Stimulated activated CD4-positive, alpha-beta T cell treated with anti-CD3 and anti-CD28 coated beads, Interleukin-4, amount 100 ng/mL, for 24 hours (primary cell): Measurements from ENCODE around the gene CFAP410.
A peak's percentile ranks its signal among the peaks of the same experiment; 100 is the strongest.

Source experiments
- DNase-seq: peaks from one replicate; pipeline ENCODE4 v3.0.0-alpha.2; 2020

CFAP410 gene

DNA sequence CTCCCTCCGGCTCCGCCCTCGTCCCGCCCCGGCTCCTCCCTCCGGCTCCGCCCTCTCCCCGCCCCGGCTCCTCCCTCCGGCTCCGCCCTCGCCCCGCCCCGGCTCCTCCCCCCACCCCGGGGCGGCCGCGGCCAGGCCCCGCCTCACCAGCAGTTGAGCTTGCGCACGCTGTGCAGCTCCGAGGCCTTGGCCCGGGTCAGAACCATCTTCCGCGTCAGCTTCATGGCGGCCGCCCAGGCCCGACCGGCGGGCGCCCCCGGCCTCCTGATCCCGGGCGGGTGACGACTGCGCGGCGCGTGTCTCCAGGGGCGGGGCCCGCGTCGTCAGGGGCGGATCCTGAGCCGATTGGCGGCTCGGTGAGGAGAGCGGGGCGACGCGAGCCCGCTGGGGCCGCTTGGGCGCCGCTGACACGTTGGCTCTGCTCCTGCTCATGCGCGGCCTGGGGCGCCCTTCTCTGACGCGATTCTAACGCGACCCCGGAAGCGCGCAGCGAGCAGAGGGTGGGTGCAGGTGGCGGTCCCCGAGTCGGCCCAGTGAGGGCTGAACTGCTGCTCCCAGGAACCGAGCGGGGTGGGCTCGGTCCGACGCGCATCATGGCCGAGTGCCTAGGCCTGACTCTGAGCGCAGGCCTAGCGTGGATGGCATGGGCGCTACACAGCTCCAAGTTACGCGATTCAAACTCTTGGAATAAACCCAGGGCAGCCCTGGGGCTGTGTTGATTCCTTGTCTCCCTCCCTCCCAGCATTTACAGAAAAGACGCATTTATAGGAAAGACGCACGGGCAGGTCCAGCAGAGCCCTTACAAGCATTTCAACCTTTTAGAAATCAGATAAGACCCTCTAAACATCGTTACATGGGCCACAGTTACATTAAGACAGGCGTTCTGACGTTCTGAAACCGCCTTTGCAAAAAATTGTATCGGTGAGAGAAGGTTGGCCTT is at the start of gene CFAP410:
TSS of gene CFAP410 (minus strand) at position 420 of the 940 bp plus-strand sequence. CDS start at position 224, 196 bp downstream.
- peak; percentile 94 for DNase-seq

DNA sequence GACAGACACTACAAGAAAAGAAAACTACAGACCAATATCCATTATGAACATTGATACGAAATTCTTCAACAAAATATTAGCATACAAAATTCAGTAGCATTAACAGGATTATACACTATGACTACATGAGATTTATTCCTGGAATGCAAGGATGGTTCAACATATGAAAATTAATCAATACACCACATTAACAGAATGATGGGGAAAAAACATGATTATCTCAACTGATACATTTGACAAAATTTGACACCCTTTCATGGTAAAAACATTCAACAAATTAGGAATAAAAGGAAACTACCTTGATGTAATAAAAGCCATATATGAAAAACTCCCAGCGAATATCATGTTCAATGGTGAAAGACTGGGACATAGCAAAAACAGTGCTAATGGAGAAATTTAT is 45.8 kb upstream of the CFAP410 start:
- DNase-seq = no peak

DNA sequence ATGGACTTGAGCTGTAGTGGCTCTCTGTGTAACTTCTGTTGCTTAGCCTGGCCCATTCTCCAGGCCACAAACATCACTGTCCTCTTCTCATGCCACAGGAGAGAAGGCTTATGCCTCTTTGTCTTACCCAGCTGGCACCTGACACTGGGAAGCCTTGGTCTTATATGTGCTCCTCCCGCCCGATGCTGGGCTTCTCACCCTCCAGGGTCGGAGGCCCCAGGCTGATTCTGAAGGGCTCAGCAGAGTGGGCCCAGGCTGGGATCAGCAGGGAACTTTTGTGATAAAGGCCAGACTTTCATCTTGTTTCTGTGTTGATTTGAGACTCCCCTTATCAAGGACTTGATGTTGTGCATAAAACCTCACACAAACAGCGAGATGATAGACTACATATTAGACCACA is 44.0 kb upstream of the CFAP410 start:
- DNase-seq = no peak

DNA sequence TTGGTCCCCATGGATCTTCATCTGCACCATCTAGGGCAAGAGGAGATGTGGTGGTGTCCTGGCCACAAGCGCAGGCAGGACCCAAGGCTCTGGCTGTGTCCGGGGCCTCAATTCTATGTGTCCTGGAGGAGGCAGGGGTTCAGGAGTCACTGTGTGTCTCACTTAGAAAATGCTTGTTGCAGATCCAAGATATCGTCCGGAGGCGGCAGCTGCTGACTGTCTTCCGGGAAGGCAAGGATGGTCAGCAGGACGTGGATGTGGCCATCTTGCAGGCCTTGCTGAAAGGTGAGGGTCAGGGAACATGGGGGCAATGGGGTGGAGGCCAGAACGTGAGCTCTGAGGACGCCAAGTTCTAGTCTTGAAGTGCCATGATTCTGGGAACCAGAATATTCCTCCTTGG is 43.3 kb upstream of the CFAP410 start:
- no peak for DNase-seq

DNA sequence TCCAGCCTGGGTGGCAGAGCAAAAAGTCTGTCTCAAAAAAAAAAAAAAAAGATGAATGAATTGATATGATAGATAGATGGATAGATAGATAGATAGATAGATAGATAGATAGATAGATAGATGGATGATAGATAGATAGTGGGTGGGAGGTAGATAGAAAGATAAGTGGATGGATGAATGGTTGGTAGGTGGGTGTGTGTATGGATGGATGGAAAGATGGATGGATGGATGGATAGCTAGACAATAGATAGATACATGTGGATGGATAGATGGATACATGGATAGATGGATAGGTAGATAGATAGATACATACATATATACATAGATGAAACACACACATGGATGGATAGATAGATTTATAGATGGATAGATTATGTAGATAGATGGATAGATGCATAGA is 42.7 kb upstream of the CFAP410 start:
- DNase-seq = no peak

DNA sequence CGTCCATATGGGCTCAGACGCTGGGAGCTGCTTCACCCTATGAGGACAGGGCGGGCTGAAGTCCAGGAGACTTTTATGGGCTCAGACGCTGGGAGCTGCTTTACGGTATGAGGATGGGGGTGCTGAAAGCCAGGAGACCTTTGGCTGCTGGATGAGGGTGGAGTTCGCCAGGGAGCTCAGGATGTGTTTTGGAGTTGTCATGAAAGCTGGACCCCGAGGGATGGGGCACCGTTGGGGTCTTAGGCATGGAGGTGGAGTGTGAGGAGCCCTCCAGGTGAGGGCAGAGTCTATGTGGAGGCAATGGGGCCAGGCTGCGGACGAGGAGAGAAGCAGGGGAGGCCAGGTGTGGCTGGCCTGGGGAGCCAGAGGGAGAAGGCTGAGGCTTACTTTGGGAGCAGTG is 41.7 kb upstream of the CFAP410 start:
- DNase-seq = no peak

DNA sequence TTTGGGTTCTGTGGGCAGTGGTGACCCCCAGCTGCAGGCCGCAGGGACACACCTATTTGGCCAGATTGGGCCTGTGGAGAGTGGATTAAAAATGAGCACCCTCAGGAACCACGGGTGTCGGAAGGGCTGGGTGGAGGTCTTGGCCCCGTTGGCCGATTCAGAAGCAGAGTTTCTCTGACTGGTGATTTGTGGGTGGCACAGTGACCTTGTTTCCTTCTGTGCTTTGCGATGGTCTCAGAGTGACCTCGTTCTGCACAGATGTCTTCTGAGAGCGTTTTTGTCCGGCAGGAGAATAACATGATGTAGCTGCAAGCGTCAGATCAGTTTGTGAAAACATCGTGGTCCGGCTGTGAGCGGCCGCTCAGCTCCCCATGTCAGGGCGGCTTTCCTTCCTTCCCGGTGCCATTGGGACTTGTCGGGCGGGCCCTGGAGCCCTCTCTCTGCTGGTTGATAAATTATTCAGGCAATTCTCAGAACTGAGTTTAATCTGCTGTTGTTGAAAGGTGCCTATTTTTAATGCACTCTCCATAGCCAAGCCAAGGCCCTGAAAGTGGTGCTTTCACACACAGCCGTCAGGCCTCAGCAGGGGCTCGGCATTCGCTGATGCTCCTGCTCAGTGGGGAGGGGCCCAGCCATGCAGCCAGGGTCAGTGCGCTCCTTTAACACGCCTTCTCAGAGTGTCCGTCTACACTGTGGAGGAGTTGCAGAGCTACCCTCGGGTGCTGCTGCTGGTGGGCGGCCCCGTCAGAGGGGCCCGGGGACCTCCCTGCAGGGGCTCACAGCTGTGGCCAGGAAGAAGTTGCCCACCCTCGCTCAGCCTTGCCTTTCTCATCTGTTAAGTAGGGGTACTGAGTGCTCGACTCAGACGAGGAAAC is 41.0 kb upstream of the CFAP410 start:
- no peak for DNase-seq

DNA sequence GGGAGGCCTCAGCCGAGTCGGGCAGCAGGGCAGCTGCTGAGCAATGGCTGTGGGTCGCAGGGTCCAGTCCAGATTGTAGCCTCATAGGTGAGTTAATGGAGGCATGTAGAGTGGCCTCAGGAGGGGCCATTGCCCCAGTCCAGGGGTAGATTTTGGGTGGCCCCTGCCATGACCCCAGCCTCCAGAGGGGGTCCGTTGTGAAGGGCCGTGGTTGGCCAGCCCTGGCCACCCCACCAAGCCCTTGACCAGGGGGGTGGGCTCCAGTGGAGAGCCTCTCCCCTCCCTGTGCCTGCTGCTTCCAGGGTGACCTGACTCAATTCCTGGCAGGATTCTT is 40.3 kb upstream of the CFAP410 start:
- DNase-seq = no peak

DNA sequence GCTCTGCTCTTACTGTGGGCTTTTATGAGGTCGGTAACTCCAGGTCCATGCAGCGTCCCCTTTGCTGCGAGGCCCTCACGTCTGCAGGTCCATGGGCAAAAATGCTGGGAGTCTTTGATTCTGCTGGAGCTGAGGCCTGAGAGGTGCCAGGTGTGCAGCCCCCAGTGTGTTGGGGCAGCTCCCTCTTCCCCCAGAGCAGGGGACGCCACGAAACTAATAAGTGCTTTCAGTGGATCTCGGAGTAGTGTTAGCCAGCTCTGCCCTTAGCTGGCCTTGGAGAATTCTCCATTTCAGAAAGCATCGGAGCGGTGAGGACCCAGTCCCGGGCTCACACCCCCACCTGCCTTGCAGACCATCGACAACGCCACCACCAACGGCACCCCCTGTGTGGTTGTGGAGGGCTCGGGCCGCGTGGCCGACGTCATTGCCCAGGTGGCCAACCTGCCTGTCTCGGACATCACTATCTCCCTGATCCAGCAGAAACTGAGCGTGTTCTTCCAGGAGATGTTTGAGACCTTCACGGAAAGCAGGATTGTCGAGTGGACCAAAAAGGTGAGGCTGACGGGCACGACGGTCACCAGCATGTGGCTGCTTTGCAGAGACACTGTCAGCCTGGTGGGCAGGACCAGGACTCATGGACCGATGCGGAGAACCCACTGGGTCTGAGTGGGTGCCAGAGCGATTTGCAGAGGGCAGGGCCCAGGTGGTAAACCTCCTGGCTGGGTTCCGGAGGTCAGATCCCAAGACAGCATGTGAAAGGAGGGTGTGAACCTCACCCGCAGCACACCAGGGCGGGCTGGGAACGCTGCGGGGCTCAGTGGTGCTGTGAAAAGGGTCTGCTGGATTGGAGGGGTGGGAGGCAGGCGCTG is 39.7 kb upstream of the CFAP410 start:
- DNase-seq = no peak

DNA sequence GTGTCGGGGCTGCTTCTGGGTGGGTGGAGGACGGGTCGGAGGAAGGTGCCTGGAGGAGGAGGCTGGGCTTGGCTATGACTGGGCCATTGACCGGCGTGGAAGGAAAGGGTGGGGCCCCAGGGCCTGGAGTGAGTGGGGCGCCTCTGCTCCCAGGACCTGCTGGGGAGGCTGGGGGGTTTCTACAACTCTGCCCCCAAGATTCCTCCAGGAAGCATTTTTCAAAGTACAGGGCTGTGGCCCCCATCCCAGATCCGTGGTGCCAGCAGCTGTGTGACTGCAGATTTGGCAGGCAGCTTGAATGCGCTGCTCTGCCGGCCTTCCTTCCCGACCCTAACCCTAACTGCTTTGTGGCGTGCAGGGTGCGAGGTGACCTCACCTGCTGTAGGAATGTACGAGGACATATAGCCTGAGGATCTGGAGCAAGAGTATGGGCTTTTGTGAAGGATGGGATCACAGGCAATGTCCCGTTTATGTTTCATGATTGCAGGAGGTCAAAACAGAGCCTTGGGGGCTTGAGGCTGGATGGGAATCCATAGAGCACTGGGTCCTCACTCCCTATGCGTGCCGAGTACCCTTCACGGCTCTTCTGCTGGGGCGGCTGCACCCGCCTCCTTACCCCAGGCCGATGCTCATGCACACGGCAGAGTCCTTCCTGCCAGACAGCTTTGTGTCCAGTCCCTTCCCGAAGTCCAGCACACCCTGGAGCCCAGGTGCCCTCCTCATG is 38.9 kb upstream of the CFAP410 start:
- DNase-seq = no peak

DNA sequence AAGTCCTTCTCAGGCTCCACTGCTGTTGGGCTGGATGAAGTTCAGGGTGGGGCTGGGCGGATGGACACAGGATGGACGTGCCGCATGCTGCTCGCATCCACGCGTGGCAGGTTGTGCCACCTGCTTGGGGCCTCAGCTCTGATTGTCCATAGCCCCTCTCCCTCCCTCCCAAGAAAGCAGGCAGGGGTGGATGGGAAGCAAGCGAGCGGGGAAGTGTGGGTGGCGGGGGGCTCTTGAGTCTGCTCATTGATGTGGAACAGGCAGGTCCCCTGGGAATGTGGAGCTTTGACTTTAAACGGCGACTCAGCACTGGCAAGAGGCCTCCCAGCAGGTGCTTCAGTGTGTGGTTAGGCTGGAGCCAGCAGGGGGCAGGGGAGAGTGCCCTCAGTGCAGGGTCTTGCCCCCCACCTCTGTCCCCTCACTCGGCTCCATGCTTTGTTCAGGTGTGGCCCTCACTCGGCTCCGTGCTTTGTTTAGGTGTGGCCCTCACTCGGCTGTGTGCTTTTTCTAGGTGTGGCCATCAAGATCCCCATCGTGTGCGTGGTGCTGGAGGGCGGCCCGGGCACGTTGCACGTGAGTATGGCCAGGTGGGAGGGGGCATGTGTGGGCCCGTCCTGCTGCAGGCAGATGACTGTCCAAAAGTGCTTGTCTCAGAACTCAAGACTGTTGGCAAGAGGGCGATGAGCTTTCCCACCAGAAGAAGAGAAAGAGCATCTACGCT is 38.2 kb upstream of the CFAP410 start:
- DNase-seq = no peak

DNA sequence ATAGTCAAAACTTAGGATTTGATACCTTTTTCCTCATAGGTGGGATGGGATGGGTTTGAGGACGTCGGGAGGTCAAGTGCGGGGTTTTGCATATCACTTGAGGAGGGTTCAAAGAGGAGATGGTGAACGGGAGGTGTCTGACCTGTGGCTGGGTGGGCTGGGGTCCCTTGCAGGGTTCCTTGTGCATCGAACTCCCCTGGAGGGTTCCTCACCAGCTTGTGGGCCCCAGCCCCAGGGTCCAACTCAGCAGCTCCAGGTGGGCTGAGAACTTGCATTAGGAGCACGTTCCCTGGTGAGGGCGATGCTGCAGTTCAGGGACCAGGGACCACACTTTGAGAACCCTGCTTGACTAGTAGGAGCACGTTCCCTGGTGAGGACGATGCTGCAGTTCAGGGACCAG is 37.4 kb upstream of the CFAP410 start:
- DNase-seq = no peak

DNA sequence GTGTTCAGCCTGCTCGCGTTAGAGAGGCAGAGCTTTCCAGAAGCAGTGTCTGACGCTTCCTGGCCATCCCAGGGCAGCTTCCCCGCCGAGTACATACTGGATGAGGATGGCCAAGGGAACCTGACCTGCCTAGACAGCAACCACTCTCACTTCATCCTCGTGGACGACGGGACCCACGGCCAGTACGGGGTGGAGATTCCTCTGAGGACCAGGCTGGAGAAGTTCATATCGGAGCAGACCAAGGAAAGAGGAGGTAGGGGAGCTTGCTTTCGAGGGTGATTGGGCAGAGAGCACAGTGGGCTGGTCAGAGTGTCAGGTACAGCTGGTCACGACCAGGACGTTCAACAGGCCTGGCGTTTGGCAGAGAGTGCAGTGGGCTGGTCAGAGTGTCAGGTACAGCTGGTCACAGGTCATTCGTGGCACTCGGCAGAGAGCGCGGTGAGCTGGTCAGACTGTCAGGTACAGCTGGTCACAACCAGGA is 36.6 kb upstream of the CFAP410 start:
- DNase-seq = no peak

DNA sequence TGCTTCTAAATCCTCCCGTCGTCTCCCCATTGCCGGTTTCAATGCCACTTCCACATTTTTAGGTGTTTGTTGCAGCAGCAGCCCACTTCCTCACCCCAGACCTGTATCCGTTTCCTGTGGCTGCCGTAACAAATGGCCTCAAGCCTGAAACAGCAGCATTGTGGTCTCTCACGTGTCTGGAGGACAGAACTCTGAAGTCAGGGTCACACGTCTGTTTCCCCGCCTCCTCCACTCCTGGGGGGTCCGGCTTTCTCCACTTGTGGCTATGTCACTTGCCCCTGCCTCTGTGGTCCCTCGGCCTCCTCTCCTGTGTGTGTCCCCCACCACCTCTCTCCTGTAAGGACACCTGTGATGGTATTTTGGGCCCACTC is 36.1 kb upstream of the CFAP410 start:
- DNase-seq = no peak

DNA sequence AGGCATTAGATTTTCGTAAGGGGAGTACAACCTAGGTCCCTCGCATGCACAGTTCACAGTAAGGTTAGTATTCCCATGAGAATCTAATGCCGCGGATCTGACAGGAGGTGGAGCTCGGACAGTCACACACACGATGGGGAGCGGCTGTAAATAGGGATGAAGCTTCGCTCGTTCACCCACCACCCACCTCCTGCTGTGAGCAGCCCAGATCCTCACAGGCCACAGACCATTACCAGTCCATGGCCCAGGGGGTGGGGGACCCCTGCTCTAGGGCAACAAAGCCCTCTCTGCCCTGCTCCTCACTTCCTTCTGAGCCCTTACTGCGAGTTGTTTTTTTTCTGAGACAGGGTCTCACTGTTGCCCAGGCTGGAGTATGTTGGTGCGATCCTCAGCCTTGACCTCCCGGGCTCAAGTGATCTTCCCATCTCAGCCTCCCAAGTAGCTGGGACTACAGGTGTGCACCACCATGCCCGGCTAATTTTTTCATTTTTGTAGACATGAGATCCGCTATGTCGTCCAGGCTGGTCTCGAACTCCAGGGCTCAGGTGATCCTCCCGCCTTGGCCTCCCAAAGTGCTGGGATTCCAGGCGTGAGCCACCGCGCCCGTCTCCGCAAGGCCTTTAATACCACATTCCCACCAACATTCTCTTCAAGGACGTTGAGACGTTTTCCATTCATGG is 35.6 kb upstream of the CFAP410 start:
- DNase-seq = no peak

DNA sequence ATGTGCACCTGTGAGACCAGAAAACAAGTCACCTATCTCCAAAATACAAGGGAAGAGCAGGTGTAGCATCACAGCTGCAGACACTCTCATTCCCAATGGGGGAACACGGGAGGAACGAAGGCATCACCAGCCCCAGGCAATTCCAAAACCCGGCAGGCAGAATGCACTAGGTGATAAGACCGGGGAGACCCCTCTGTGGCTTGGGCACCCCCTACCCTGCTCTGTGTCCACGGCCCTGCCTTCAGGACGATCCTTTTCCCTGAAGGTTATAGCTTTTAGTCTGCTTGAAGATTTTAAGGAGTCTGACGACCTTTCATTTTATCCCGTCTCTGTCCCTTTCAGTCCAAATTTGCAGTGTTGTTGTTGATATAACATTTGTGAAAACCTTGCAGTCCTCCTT is 33.4 kb upstream of the CFAP410 start:
- DNase-seq = no peak

DNA sequence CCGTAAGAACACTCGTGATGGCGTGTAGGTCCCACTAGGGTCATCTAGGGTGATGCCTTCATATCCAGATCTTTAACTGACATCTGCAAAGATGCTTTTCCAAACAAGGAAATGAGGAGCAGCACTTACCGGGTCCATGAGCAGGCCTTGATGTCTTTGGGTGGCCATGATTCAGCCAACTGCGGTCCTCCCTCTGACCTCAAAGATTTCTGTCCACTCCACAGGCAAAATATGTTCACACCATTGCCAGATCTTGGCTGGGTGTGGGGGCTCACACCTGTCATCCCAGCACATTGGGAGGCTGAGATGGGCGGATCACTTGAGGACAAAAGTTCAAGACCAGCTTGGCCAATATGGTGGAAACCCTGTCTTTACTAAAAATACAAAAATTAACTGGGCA is 32.4 kb upstream of the CFAP410 start:
- DNase-seq = no peak

DNA sequence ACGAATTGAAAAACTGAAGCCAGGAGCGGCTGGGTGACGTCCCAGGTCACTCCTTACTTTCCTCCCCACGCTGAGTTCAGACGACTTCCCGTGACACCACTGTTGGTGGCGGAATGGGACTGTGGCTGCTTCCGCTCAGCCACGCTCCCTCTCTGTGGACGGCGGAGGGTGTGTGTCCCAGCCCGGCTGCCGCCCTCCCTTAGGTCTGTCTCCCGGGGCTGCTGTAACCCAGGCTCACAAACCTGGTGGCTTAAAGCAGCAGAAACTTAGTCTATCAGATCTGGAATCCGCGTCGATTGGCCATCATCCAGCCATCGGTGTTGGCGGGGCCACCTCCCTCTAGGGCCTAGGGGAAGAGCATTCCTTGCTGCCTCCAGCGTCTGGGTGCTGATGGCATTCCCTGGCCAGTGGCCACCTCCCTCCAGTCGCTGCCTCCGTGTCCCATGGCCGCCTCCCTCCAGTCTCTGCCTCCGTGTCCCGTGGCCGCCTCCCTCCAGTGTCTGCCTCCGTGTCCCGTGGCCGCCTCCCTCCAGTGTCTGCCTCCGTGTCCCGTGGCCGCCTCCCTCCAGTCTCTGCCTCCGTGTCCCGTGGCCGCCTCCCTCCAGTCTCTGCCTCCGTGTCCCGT is 31.7 kb upstream of the CFAP410 start:
- no peak for DNase-seq

DNA sequence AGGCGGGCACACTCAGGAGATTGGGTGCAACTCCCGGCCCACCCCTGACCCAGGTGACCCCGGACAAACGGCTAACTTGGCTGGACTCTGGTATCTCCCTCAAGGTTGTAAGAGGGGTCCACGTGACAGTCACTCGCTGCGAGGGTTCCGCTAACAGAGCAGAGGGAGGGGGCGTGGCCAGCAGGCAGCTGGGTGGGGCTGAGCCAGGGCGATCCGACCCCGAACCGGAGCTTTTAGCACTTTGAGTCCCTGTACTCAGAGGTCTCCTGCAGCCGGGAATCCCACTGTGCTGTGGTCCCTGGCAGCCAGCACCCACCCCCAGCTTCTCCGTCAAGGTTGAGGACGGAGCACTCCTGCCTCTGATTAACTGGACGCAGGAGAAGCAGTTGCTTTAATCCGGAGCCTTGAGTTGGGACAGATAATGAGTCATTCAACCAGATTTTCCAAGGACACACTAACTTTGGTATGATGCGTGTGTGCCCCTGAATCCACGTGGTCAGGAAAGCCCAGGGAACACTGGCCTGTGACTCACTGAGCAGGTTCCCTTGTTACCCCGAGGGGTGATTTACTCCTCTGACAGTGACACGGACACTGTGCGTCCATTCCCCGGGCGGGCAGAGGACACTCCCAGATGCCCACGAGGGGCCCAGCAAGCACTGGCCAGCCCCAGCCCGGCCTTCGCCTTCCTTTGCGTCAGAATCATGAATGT is 31.0 kb upstream of the CFAP410 start:
- DNase-seq = no peak
